Stimulated activated CD4-positive, alpha-beta T cell treated with anti-CD3 and anti-CD28 coated beads, Interleukin-1b, Interleukin-23, amount 100 ng/mL, for 4 hours (primary cell): ENCODE measurements around the gene GRIK4.

ENCODE experiments used
- DNase-seq, 2 donors: peaks; one replicate each; pipeline ENCODE4 v3.0.0-alpha.2; 2020; ENCODE audit warnings: low read depth in 2 of 2

GRIK4 gene

GRCh38 chr11:120634706-120635105, 123.2 kb downstream of the GRIK4 start:
- DNase-seq: no peak

DNA sequence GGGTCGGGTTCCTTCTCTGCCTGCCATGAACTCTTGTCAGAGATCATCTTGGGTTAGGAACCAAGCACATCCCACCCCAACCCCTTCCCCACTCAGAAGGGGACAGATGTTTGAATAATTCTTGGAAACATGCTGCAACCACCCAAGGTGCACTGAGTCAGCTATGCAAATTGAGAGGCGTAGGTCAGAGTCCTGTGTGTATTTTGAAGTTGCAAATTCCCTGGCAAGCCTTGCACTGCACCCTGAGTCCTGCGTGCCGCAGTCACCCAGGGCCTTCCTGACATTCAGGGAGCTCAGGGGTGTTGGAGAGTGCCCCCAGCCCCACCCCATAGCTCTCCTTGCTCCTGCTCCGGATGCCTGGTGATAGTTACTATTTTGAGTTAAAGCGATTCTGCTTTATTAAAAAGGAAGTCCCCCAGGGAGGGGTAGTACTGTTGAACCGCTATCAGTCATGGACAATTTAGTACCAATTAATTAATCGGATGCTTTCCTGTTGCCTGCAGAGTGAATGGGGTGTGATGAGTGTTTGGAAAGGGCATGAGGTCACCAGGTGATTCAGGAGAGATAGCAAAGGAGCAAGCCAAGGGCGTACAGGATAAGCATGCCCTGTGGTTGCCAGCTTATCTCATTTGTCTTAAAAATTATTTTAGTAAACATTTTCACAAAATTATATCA, 123.7 kb downstream of the GRIK4 start:
- no peak for DNase-seq

DNA sequence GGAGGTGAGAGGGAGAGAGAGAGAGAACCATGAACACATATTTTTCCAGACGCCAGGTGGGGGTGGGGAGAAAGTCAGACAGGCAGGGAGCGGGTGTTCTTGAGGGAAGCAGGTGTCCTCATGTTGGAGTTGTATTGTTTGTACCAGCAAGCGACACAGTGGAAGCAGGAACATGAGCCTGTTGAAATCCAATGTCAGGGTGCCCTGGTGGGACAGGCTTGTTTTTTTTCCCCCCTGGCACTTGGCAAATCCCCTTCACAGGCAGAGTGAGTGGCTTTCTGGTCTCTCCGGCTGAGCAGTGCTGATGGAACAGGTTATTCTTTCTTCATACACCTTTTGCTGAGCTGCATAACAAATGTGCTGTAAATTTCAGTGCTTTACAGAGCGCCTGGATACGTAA, 125.6 kb downstream of the GRIK4 start:
- DNase-seq: no peak

- no peak for DNase-seq
Measured at GRCh38 chr11:120642196-120642894, 130.8 kb downstream of the GRIK4 start.

GRCh38 chr11:120643284-120643683, 131.7 kb downstream of the GRIK4 start:
- DNase-seq: no peak

GRCh38 chr11:120645639-120646038, 134.1 kb downstream of the GRIK4 start:
- no peak for DNase-seq

- no peak for DNase-seq
Measured at GRCh38 chr11:120646206-120646605, 134.7 kb downstream of the GRIK4 start.

GRCh38 chr11:120647681-120648080, 136.1 kb downstream of the GRIK4 start:
- DNase-seq: no peak

- no peak for DNase-seq
Measured at GRCh38 chr11:120648771-120649170, 137.2 kb downstream of the GRIK4 start.

DNA sequence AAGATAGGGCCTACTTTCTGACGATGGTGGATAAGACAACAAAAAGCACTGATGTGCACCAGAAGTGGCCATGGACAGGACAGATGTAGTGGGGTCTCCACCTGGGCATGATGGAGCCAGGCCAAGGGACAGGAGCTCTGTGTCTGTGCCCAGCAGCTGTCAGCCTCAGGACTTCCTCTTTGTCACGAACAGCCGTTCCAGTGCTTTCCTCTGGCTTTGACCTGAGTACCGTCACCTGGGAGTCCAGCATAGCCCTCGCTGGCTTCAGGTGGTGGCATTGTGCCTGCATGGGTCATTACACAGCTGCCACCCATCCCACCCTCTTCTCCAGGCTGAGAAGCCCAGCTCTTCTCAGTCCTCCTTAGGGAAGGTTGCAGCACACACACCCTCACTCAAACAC, 137.8 kb downstream of the GRIK4 start:
- DNase-seq: no peak

- DNase-seq: no peak
Measured at GRCh38 chr11:120651396-120651795, 139.8 kb downstream of the GRIK4 start.

GRCh38 chr11:120651836-120652235, 140.3 kb downstream of the GRIK4 start:
- DNase-seq: no peak

- DNase-seq: no peak
Measured at GRCh38 chr11:120652705-120653335, 141.3 kb downstream of the GRIK4 start.

DNA sequence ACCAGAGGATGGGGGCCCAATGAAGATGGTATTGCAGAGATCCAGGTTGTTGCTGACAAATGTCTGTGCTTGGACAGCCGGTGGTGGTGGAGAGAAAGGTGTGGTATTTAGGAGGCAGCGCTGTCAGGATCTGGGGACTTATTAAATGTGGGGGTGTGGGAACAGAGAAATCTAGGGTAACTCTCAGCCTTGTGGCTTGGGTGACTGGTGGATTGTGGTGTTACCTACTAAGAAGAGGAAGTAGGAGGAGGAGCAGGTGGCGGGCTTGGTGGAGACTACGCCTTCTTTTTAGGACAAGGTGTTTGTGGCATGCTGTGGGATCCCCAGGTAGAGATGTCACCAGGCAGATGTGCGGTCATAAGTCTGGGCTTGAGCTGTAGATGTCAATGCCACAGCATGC, 144.0 kb downstream of the GRIK4 start:
- no peak for DNase-seq

- no peak for DNase-seq
Measured at GRCh38 chr11:120657306-120658070, 145.9 kb downstream of the GRIK4 start.

GRCh38 chr11:120658071-120658423, 146.5 kb downstream of the GRIK4 start:
- no peak for DNase-seq

GRCh38 chr11:120659076-120659475, 147.5 kb downstream of the GRIK4 start:
- DNase-seq: no peak

DNA sequence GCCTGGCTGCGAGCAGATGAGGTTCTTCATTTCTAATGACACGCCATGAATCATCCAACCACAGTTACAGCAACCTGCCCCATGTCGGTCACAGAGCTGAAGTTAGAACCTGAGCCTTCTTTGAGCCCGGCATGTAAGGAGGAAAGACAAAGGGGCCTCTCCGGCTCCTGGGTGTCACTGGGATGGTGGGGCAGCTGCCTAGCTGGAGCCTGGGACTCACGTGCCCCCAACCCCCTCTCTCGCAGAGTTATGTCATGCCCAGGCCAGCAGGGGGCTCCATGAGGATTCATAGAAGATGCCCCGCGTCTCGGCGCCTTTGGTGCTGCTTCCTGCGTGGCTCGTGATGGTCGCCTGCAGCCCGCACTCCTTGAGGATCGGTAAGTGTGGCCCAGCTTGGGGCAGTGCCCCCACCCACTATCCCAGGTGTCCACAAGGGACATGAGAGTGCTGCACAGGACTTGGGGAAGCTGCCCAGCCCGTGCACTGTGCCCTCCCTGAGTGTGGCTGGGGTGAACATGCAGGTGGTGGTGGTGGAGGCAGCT, 148.5 kb downstream of the GRIK4 start:
- no peak for DNase-seq

- no peak for DNase-seq
Measured at GRCh38 chr11:120662071-120662676, 150.6 kb downstream of the GRIK4 start.

DNA sequence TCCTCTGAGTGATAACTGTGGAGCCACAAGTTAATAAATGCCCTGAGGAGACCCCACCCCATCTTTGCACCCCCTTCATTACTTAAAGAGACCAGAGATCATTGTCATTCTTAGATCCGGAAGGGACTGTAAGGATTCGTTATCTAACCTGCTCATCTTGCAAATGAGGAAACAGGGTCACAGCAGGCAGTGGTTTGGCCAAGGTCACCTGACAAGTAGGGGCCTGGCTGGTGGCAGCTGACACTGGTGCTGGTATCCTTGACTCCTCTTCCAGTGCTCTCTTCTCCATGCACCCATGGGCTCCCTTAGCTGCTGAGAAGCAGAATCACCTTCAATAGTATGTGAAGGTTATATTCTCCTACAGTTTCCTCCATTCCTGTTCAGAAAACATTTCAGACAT, 151.6 kb downstream of the GRIK4 start:
- no peak for DNase-seq

DNA sequence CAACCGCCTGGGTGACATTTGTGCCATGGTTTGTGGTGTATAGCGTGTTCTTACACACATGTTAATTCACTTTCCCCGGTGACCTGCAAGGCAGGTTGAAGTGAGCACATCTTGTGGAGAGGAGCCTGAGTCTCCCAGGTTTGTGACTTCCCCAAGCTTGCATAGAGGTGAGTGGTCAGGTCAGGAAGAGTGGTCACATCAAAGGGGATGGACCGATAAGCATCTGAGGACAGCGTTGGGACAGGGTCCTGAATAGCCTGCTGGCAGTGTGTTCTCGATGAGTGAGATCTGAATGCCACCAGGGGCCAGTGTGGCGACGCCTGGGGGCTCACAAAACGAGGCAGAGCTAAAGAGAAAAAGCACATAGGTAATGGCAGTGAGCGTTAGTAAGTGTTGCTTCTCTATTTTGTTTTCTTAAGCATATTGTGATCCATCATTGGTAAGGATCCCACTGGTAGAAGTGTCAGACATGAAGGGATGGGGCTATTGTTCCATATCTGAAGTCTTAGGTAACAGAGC, 154.6 kb downstream of the GRIK4 start:
- DNase-seq: no peak

GRCh38 chr11:120667281-120667680, 155.7 kb downstream of the GRIK4 start:
- no peak for DNase-seq
